HG03565 (cell line): ENCODE results near the gene EIF3D.

Source experiments
- ATAC-seq: cut with Tn5 transposase; IDR thresholded peaks from one replicate; pipeline ENCODE4 v1.9.1; 2021; ENCODE audit warnings: mild to moderate bottlenecking, moderate library complexity; ENCODE audit not compliant: unreplicated experiment

EIF3D gene, protein sequence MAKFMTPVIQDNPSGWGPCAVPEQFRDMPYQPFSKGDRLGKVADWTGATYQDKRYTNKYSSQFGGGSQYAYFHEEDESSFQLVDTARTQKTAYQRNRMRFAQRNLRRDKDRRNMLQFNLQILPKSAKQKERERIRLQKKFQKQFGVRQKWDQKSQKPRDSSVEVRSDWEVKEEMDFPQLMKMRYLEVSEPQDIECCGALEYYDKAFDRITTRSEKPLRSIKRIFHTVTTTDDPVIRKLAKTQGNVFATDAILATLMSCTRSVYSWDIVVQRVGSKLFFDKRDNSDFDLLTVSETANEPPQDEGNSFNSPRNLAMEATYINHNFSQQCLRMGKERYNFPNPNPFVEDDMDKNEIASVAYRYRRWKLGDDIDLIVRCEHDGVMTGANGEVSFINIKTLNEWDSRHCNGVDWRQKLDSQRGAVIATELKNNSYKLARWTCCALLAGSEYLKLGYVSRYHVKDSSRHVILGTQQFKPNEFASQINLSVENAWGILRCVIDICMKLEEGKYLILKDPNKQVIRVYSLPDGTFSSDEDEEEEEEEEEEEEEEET

GRCh38 chr22:36528795-36529751 lies at the start of gene EIF3D:
Gene EIF3D (minus strand): TSS chr22:36529166. CDS start chr22:36526121, 3,045 bp downstream.
- peak; percentile 90 for ATAC-seq

- ATAC-seq = no peak
Measured at GRCh38 chr22:36578619-36579018, 49.7 kb upstream of the EIF3D start.

GRCh38 chr22:36577019-36577418 lies 48.1 kb upstream of the EIF3D start:
- ATAC-seq = no peak

DNA sequence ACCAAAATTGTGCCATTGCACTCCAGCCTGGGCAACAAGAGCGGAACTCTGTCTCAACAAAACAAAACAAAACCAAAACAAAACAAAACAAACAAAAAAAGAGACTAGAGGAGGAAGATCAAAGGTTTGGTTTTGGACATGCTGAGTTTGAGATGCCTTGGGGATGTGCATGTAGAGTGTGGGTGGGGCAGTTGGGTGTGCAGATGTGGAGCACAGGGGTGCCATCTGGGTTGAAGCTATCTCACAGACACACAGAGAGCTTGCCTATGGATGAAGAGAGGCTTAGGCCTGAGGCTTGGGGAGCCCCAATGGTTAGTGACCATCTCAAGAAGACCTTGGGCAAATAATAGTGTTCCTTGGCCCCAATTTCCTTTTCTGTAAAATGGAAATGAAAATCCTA lies 45.8 kb upstream of the EIF3D start:
- ATAC-seq = no peak

DNA sequence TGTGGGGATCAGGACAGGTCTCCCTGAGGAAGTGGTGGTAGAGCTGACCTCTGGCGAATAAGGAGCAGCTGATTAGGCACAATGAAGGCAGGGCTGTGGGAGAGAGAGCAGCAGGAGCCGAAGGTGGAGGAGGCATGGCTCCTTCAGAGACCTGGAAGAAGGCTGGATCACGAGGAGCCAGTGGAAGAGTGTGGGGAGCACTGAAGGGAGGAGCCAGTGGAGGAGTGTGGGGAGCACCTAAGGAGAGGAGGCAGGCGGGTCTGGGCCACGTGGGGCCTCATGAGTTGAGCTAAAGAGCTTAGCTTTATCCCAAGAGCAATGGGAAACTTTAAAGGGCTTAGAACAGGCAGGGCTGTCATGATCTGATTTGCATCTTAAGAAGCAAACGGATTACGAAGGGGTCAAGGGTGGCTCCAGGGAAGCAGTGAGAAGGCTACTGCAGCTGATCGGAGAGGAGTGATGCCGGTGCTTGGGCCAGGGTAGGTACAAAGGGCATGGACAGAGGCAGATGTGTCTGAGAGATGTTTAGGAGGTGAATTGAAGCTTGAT lies 44.9 kb upstream of the EIF3D start:
- ATAC-seq = no peak

DNA sequence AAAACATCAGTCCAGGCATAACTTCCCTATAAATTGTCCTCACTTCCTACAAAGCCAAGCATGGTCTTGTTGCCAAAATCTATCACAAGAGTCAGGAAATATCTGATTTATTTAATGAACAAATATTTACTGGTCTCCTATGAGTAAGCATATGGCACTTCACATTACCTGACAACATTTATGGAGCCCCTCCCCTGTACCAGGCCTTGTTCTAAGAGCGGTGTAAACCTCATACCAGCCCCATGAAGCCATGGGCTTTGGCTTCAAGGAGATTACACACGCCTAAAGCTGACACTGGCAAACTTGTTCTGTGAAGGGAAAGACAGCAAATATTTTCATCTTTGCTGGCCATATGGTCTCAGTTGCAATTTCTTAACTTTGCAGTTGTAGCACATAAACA lies 43.0 kb upstream of the EIF3D start:
- ATAC-seq = no peak

- no peak for ATAC-seq
Measured at GRCh38 chr22:36569999-36570398, 41.0 kb upstream of the EIF3D start.

- ATAC-seq = no peak
Measured at GRCh38 chr22:36568846-36569245, 39.9 kb upstream of the EIF3D start.

GRCh38 chr22:36566720-36567119 lies 37.8 kb upstream of the EIF3D start:
- ATAC-seq = no peak

- no peak for ATAC-seq
Measured at GRCh38 chr22:36565686-36566085, 36.7 kb upstream of the EIF3D start.

DNA sequence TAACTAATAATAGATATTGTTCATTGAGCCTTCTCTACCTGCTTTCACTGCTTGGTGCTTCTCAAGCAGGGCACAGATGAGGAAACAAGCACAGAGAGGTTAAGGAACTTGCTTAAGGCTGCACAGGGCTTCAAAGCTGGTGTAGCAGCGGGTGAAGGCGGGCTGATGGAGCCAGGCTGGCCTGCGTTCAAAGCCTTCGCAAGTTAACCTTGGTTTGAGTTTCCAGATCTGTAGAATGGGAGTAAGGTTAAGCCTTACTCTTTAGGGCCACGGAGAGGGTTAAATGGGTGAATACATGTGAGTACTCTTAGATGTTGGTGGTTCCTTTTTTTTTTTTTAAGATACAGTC lies 36.2 kb upstream of the EIF3D start:
- no peak for ATAC-seq

DNA sequence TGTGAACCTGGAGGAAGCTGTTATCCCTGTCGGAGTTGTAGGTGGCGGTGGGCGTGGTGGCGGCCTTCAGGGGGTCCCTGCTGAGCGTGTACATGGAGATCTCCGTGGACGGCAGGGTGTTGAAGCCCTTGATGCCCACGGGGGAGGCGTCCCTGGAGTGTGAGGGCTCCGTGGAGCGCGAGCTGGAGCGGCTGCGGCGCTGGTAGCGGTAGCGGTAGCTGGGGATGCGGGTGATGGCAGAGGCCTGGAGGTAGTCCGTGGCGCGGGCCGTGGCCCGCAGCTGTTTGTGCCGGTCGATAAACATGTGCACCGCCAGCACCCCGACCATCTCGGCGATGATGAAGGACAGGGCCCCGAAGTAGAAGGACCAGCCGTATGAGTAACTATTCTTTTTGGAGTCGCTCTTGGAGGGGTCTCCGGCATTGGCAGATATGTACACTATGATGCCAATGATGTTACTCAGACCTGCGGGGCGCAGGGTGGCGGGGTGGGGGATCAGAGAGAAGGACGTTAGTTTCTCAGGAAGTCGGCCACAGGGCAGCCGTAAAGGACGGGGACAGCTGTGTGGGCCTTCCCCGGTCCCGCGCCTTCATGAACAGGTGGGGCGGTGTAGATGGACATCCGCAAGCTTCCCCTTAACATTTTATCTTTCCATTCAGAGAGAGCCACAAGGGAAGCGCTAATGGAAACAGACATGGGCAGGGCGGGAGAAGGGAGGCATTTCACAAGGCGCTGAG lies 35.6 kb upstream of the EIF3D start:
- no peak for ATAC-seq

DNA sequence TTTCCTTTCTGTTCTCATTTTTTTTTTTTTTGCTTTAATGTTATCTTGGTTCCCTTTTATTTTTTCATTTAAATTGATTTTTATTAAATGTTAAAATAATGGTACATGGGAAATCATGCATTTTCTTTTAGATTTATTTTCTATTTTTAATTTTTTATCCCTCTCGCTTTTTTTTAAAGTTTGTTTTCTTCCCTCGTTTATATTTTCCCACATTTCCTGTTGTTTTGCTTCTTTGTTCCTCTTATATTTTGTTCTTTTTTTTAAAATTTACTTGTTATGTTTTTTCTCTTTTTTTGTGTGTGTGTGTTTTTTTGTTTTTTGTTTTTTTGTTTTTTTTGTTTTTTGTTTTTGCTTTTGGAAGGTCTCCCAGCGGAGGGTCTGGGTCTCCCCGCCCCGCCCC lies 34.9 kb upstream of the EIF3D start:
- no peak for ATAC-seq

DNA sequence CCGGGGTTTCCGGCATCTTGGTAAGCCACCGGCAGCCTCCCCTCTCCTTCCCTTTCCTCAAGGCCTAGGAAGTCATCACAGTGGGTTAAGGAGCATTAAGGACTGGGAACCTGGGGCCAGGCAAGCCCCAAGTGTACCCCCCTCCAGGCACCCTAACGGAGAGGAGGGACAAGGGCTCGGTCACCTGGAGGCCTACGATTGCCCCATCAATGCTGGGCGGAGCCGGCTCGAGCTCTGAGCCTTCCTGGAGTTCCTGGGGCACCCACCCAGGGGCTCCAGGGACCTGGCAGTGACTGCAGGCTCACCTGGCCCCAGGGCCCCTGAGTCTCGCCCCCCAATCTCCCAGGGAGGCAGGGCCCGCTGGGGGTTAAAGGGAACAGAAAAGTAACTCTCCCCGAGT lies 34.5 kb upstream of the EIF3D start:
- ATAC-seq = no peak

DNA sequence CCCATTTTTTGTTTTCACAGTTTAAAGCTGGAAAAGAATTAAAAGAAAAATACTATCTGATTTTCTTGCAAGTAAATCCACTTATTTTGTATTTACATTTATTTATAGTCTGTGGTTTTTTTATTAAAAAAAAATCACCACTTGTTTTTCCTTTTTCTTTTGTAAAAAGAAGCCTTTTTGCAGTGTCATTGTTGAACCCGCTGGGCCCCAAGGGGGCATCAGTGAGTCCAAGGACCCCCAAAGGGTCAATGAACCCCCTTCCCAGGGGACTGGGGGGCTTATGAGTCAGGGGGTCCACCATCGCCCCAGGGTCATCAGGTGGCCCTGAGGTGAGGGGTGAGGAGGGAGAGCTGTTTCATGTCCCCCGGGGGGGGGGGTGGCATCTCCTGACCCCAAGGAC lies 34.0 kb upstream of the EIF3D start:
- no peak for ATAC-seq

DNA sequence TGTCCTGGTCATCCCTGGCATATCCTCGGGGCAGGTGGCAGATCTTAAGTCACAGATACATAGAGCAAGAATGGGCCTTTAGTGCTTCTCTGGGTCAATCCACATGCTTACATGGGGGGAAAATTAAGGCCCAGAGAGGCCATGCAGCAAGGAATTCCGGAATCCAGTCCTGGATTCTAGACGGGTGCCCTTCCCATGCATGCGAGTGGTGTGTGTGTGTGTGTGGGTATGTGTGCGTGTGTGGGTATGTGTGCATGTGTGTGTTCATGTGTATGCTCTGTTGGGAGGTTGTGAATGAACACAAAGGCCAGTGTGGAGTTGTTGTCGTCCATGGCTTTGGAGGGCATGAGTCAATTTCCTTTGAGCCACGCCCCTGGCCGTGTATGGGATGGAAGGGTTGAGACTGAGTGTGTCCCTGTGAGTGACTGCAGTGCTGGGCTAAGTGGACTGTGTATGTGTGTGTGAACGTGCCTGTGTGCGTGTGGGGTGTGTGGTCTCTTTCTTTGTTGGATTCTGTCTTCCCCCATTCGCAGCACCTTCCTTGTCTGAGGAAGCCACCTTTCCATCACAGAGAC lies 33.4 kb upstream of the EIF3D start:
- no peak for ATAC-seq

DNA sequence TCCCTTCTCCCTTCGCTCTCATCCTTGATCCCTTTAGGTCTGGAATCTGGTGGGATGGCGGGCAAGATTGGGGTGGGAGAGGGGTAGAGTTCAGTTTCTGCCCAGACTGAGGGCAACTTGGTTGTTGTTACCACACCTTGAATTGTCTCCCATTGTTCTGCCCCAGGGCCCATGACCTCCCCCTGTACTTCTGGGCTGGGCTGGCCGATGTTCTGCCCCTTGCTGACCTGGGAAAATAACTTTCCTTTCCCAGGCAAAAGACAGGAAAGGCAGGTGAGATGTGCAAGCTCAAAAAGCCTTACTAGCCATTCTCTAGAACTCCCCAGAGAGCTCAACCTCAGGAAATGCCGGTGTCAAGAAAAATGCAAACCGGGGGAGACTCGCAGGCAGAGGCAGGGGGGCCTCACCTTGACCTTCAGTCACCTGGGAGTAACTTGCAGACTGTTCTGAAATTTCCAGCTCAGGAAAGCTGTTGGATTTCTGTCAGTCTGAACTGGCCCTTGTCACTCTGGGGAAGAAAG lies 32.4 kb upstream of the EIF3D start:
- ATAC-seq = no peak

DNA sequence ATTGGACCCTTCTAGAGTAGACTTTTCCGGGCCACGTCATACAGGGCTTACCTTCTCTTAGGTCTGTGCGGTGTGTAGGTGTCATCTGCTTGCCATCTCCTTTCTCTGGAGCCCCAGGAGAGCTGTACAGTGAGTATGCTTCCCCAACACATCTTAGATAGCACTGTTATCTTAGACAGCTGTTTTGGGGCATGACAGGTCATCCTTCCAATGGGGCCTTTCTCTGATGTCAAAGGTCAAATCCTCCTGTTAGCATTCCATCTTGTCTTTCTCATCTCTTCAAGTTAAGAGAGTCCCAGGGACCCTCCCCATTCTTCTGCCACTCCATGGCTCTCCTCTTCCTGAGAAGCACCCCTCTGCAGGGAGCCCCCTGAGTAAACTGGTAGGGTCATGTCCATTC lies 31.0 kb upstream of the EIF3D start:
- no peak for ATAC-seq

DNA sequence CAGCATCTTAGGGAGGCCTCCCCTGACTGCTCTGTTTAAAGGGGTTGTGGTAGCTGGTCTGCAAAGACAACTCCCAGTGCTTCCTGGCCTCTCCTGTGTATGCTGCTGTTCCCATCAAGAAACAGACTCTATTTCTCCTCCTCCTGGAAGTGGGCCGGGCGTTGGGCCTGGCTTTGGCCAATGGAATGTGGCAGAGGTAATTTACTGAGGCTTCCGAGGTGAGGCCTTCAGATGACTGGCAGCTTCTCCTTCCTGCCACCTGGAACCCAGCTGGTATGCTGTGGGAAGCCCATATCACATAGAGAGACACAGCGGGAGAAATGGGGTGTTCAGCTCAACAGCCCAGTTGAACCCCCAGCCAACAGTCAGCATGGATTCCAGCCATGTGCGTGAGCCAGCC lies 25.1 kb upstream of the EIF3D start:
- ATAC-seq = no peak

- no peak for ATAC-seq
Measured at GRCh38 chr22:36552289-36552688, 23.3 kb upstream of the EIF3D start.
